Measurements from ENCODE around the gene GRID1. TPM values are rescaled to one million over a fixed set of nuclear protein-coding genes. Genes with fewer than 3 reads are reported as not detected.

GRID1 gene
- total RNA-seq, 1 donor from 2014 or later: 0.75 TPM

GRCh38 chr10:85832988-85833387 is 533.6 kb downstream of the GRID1 start:
- Mint-ChIP-seq H3K27me3 (ENCODE audit: low read depth, unreplicated experiment) (peaks cover 2% of the 10 kb centered on the region), H3K27ac (ENCODE audit: unreplicated experiment) (no peak overlapping the region), H3K4me3 (ENCODE audit: unreplicated experiment) (no peak overlapping the region), H3K36me3 (ENCODE audit: low read depth, unreplicated experiment) (no peaks in the 10 kb centered on the region), H3K4me1 (ENCODE audit: low read depth, unreplicated experiment) (no peaks in the 10 kb centered on the region), H3K9me3 (ENCODE audit: unreplicated experiment) (peaks cover 7% of the 10 kb centered on the region)
- peaks cover 5% of the 10 kb centered on the region for H3K9me3 ChIP-seq (ENCODE audit: insufficient read depth, low read depth, low read length)
- H3K4me3 ChIP-seq (ENCODE audit: insufficient read depth, low read depth, low read length): no peak overlapping the region
- no peak overlapping the region for H3K27ac ChIP-seq (ENCODE audit: low read depth, low read length)
- no peak overlapping the region for H3K4me2 ChIP-seq (ENCODE audit: low read length)
- no peaks in the 10 kb centered on the region for H3K4me1 ChIP-seq (ENCODE audit: insufficient read depth, low read length)
- H3K36me3 ChIP-seq (ENCODE audit: insufficient read depth, low read length): no peaks in the 10 kb centered on the region
- H4K20me1 ChIP-seq (ENCODE audit: insufficient read depth, low read length): no peaks in the 10 kb centered on the region
- no peak overlapping the region for H3K9ac ChIP-seq (ENCODE audit: low read length)
- H2AFZ ChIP-seq (ENCODE audit: low read depth, low read length): no peak overlapping the region
- TF ChIP-seq EZH2 (IDR thresholded peaks at IDR 0.05; ENCODE audit: insufficient read depth, low read length) (no peak), CTCF (IDR thresholded peaks at IDR 0.05; ENCODE audit: insufficient read depth, low read depth, low read length) (no peak)
- DNase-seq (ENCODE audit: low read depth) (no peak), FAIRE-seq (no peak)
- no peaks in the 10 kb centered on the region for H3K27me3 ChIP-seq (ENCODE audit: insufficient read depth, low read length)
- no peaks in the 10 kb centered on the region for H3K79me2 ChIP-seq (ENCODE audit: insufficient read depth, low read length)

- no peaks in the 10 kb centered on the region for H4K20me1 ChIP-seq (ENCODE audit: insufficient read depth, low read length)
- no peaks in the 10 kb centered on the region for H3K36me3 ChIP-seq (ENCODE audit: insufficient read depth, low read length)
- H3K27me3 ChIP-seq (ENCODE audit: insufficient read depth, low read length): no peaks in the 10 kb centered on the region
- no peak overlapping the region for H2AFZ ChIP-seq (ENCODE audit: low read depth, low read length)
- TF ChIP-seq EZH2 (IDR thresholded peaks at IDR 0.05; ENCODE audit: insufficient read depth, low read length): no peak
- no peak for TF ChIP-seq CTCF (IDR thresholded peaks at IDR 0.05; ENCODE audit: insufficient read depth, low read depth, low read length)
- H3K36me3 Mint-ChIP-seq (ENCODE audit: low read depth, unreplicated experiment): no peaks in the 10 kb centered on the region
- no peaks in the 10 kb centered on the region for H3K9me3 ChIP-seq (ENCODE audit: insufficient read depth, low read depth, low read length)
- no peak overlapping the region for H3K4me3 ChIP-seq (ENCODE audit: insufficient read depth, low read depth, low read length)
- DNase-seq (ENCODE audit: low read depth) (no peak), FAIRE-seq (no peak)
- H3K4me1 ChIP-seq (ENCODE audit: insufficient read depth, low read length): no peaks in the 10 kb centered on the region
- no peak overlapping the region for H3K27ac ChIP-seq (ENCODE audit: low read depth, low read length)
- no peaks in the 10 kb centered on the region for H3K79me2 ChIP-seq (ENCODE audit: insufficient read depth, low read length)
- H3K4me3 Mint-ChIP-seq (ENCODE audit: unreplicated experiment): no peak overlapping the region
- H3K4me1 Mint-ChIP-seq (ENCODE audit: low read depth, unreplicated experiment): no peaks in the 10 kb centered on the region
- peaks cover 2% of the 10 kb centered on the region for H3K27me3 Mint-ChIP-seq (ENCODE audit: low read depth, unreplicated experiment)
- no peak overlapping the region for H3K9ac ChIP-seq (ENCODE audit: low read length)
- H3K4me2 ChIP-seq (ENCODE audit: low read length): no peak overlapping the region
- no peak overlapping the region for H3K27ac Mint-ChIP-seq (ENCODE audit: unreplicated experiment)
- H3K9me3 Mint-ChIP-seq (ENCODE audit: unreplicated experiment): peaks cover 4% of the 10 kb centered on the region
These were observed 535.2 kb downstream of the GRID1 start for GRCh38 chr10:85831422-85831821.

DNA sequence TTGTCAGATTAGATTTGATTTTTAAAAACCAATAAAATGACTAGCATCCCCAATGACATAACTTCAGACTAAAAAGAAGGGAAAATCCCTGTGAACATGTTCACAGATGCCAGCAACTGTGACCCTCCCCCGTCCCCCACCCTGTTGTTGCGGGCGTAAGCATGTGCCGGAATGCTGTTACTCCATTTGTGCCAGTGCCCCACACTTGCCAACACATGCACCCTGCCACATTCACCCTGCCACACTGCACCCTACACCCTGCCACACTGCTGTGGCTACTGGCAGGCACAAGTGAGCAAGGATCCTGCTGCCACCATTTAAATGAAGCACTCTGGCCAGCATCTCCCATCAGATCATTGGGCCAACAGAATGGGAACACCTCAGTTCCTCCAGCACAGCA is 540.2 kb downstream of the GRID1 start:
- Mint-ChIP-seq H3K27ac (ENCODE audit: unreplicated experiment) (no peak overlapping the region), H3K27me3 (ENCODE audit: low read depth, unreplicated experiment) (no peaks in the 10 kb centered on the region), H3K4me3 (ENCODE audit: unreplicated experiment) (no peak overlapping the region), H3K9me3 (ENCODE audit: unreplicated experiment) (peaks cover 2% of the 10 kb centered on the region), H3K4me1 (ENCODE audit: low read depth, unreplicated experiment) (no peaks in the 10 kb centered on the region), H3K36me3 (ENCODE audit: low read depth, unreplicated experiment) (no peaks in the 10 kb centered on the region)
- FAIRE-seq (no peak), DNase-seq (ENCODE audit: low read depth) (no peak)
- Histone ChIP-seq H3K79me2 (ENCODE audit: insufficient read depth, low read length) (no peaks in the 10 kb centered on the region), H3K4me2 (ENCODE audit: low read length) (no peak overlapping the region), H3K27me3 (ENCODE audit: insufficient read depth, low read length) (no peaks in the 10 kb centered on the region), H3K27ac (ENCODE audit: low read depth, low read length) (no peak overlapping the region), H3K4me3 (ENCODE audit: insufficient read depth, low read depth, low read length) (no peak overlapping the region), H3K36me3 (ENCODE audit: insufficient read depth, low read length) (no peaks in the 10 kb centered on the region), H3K4me1 (ENCODE audit: insufficient read depth, low read length) (no peaks in the 10 kb centered on the region), H4K20me1 (ENCODE audit: insufficient read depth, low read length) (no peaks in the 10 kb centered on the region), H3K9me3 (ENCODE audit: insufficient read depth, low read depth, low read length) (no peaks in the 10 kb centered on the region), H2AFZ (ENCODE audit: low read depth, low read length) (no peak overlapping the region), H3K9ac (ENCODE audit: low read length) (no peak overlapping the region)
- no peak for TF ChIP-seq EZH2 (IDR thresholded peaks at IDR 0.05; ENCODE audit: insufficient read depth, low read length)
